H1 (cell line): ENCODE results near the gene PLP2. TPM values are rescaled to one million over a fixed set of nuclear protein-coding genes. Genes with fewer than 3 reads are reported as not detected.

ENCODE experiments used
- CTCF ChIA-PET: fragments of 300-600 bp; sonication (Branson Sonifier 250); formaldehyde crosslinking; loops from one replicate; lab custom pipeline; 2021; ENCODE audit not compliant: partially characterized antibody; lab: Charles Lee
- POLR2A ChIA-PET: fragments of 300-600 bp; sonication (Branson Sonifier 250); formaldehyde crosslinking; loops from one replicate; lab custom pipeline; 2021; ENCODE audit warnings: inconsistent platforms; ENCODE audit not compliant: partially characterized antibody; lab: Charles Lee
- DNase-seq, 2 experiments: peaks; one replicate each; pipeline versions ENCODE4 v3.0.0 to v3.0.0-alpha.2; 2010 to 2022; ENCODE audit warnings: low spot score in 2 of 2, low read depth in 1 of 2, mixed read lengths in 1 of 2
- FAIRE-seq: peaks from 2 replicates; lab custom pipeline; 2011; peaks lifted over from hg19 to GRCh38; lab: Jason Lieb, UNC
- H2AFZ ChIP-seq: 2 replicates; pipeline ENCODE4 v1.8.1; 2012; ENCODE audit warnings: low read length, inconsistent platforms
- H2AK5ac ChIP-seq: 2 replicates; pipeline ENCODE4 v1.6.1; 2013; ENCODE audit warnings: low read depth, low read length
- H2BK120ac ChIP-seq: replicated peaks from 2 replicates; pipeline ENCODE3; 2013; ENCODE audit warnings: low read depth, low read length, inconsistent platforms
- H2BK12ac ChIP-seq: 2 replicates; pipeline ENCODE4 v1.6.1; 2013; ENCODE audit warnings: low read depth, low read length
- H2BK15ac ChIP-seq: 2 replicates; pipeline ENCODE4 v1.6.1; 2013; ENCODE audit warnings: low read length
- H2BK20ac ChIP-seq: 2 replicates; pipeline ENCODE4 v1.6.1; 2013; ENCODE audit warnings: low read length
- H2BK5ac ChIP-seq: 2 replicates; pipeline ENCODE4 v1.6.1; 2013; ENCODE audit warnings: low read depth, low read length
- H3K14ac ChIP-seq: 2 replicates; pipeline ENCODE4 v1.6.1; 2013; ENCODE audit warnings: inconsistent platforms; ENCODE audit not compliant: insufficient read length
- H3K18ac ChIP-seq: 2 replicates; pipeline ENCODE4 v1.6.1; 2013; ENCODE audit warnings: low read length; ENCODE audit errors: extremely low read depth
- H3K23ac ChIP-seq: 2 replicates; pipeline ENCODE4 v1.6.1; 2013; ENCODE audit warnings: inconsistent platforms; ENCODE audit not compliant: insufficient read length
- H3K23me2 ChIP-seq: 2 replicates; pipeline ENCODE4 v1.6.1; 2013; ENCODE audit warnings: low read depth, low read length
- H3K27ac ChIP-seq: 2 replicates; pipeline ENCODE4 v1.6.1; 2011; ENCODE audit warnings: low read depth, low read length, inconsistent platforms
- H3K27me3 ChIP-seq, 4 experiments: replicated peaks in 1 of 4; 1 replicate in 1 of 4; 2 replicates in 3 of 4; pipeline versions ENCODE4 v1.6.1 to v1.8.1; 2011 to 2013; ENCODE audit warnings: low read length in 3 of 4, mild to moderate bottlenecking in 3 of 4, inconsistent platforms in 2 of 4, mixed read lengths in 2 of 4, moderate library complexity in 1 of 4; ENCODE audit not compliant: control insufficient read depth in 3 of 4, insufficient read depth in 3 of 4; ENCODE audit errors: extremely low read depth in 1 of 4
- H3K36me3 ChIP-seq, 4 experiments: 2 replicates each; pipeline versions ENCODE4 v1.6.1 to v1.8.1; 2011 to 2013; ENCODE audit warnings: mild to moderate bottlenecking in 4 of 4, low read length in 3 of 4, moderate library complexity in 2 of 4, control low read depth in 1 of 4, inconsistent platforms in 1 of 4; ENCODE audit not compliant: insufficient read depth in 4 of 4, control insufficient read depth in 2 of 4
- H3K4ac ChIP-seq: replicated peaks from 2 replicates; pipeline ENCODE3; 2013; ENCODE audit warnings: low read length, low read depth, mixed read lengths, inconsistent platforms; ENCODE audit not compliant: insufficient read length
- H3K4me1 ChIP-seq, 4 experiments: replicated peaks in 1 of 4; 1 replicate in 1 of 4; 2 replicates in 3 of 4; pipeline versions ENCODE4 v1.6.1 to v1.8.1; 2011 to 2013; ENCODE audit warnings: low read length in 3 of 4, inconsistent platforms in 2 of 4, mixed read lengths in 1 of 4; ENCODE audit not compliant: insufficient read depth in 4 of 4, control insufficient read depth in 3 of 4
- H3K4me2 ChIP-seq, 2 experiments: 2 replicates each; pipeline versions ENCODE4 v1.6.1 to v1.8.1; 2011 to 2013; ENCODE audit warnings: low read depth in 2 of 2, low read length in 2 of 2, control low read depth in 1 of 2, inconsistent platforms in 1 of 2, mild to moderate bottlenecking in 1 of 2; ENCODE audit not compliant: insufficient read depth in 1 of 2
- H3K4me3 ChIP-seq, 4 experiments: fragments of 200-600, 300-600 bp in 1 of 4; sonication (generic), shearing (Covaris generic), sonication (Bioruptor Twin) in 1 of 4; 2 replicates each; pipeline versions ENCODE4 v1.5.1 to v1.8.1; 2011 to 2016; ENCODE audit warnings: low read length in 4 of 4, low read depth in 3 of 4, control low read depth in 2 of 4, inconsistent platforms in 2 of 4, mild to moderate bottlenecking in 2 of 4, mixed read lengths in 1 of 4, moderate library complexity in 1 of 4; ENCODE audit not compliant: insufficient read depth in 2 of 4; ENCODE audit errors: extremely low read depth in 1 of 4
- H3K56ac ChIP-seq: replicated peaks from 2 replicates; pipeline ENCODE3; 2013; ENCODE audit warnings: low read depth, mild to moderate bottlenecking, mixed read lengths, low read length, inconsistent platforms; ENCODE audit not compliant: insufficient read length
- H3K79me1 ChIP-seq: 2 replicates; pipeline ENCODE4 v1.6.1; 2013; ENCODE audit warnings: low read depth, low read length, control low read depth
- H3K79me2 ChIP-seq, 2 experiments: 2 replicates each; pipeline versions ENCODE4 v1.6.1 to v1.8.1; 2012 to 2013; ENCODE audit warnings: low read length in 2 of 2, mild to moderate bottlenecking in 2 of 2, inconsistent platforms in 1 of 2; ENCODE audit not compliant: insufficient read depth in 2 of 2, control insufficient read depth in 1 of 2
- H3K9ac ChIP-seq, 4 experiments: replicated peaks in 1 of 4; 1 replicate in 1 of 4; 2 replicates in 3 of 4; pipeline versions ENCODE4 v1.6.1 to v1.8.1; 2011 to 2013; ENCODE audit warnings: low read depth in 3 of 4, low read length in 3 of 4, control low read depth in 2 of 4, mild to moderate bottlenecking in 2 of 4, moderate library complexity in 2 of 4, inconsistent platforms in 1 of 4; ENCODE audit errors: extremely low read depth in 1 of 4
- H3K9me3 ChIP-seq, 2 experiments: 2 replicates each; pipeline versions ENCODE4 v1.6.1 to v1.8.1; 2012 to 2013; ENCODE audit warnings: mild to moderate bottlenecking in 2 of 2, moderate library complexity in 2 of 2, control low read depth in 1 of 2, inconsistent platforms in 1 of 2, low read depth in 1 of 2, low read length in 1 of 2, mixed read lengths in 1 of 2; ENCODE audit not compliant: insufficient read depth in 2 of 2
- H4K20me1 ChIP-seq, 2 experiments: replicated peaks in 1 of 2; 2 replicates each; pipeline versions ENCODE3 to v1.8.1; 2011 to 2013; ENCODE audit warnings: inconsistent platforms in 2 of 2, low read length in 2 of 2, mild to moderate bottlenecking in 1 of 2; ENCODE audit not compliant: insufficient read depth in 2 of 2, control insufficient read depth in 1 of 2
- H4K5ac ChIP-seq: 2 replicates; pipeline ENCODE4 v1.6.1; 2013; ENCODE audit warnings: low read length, low read depth, mixed read lengths, inconsistent platforms; ENCODE audit not compliant: insufficient read length
- H4K8ac ChIP-seq: 2 replicates; pipeline ENCODE4 v1.8.0; 2013; ENCODE audit warnings: mild to moderate bottlenecking, moderate library complexity, low read length, inconsistent platforms; ENCODE audit not compliant: insufficient read depth; ENCODE audit errors: extremely low read depth
- H4K91ac ChIP-seq: replicated peaks from 2 replicates; pipeline ENCODE3; 2013; ENCODE audit warnings: low read length, mixed read lengths, inconsistent platforms; ENCODE audit not compliant: insufficient read length
- CHD2 ChIP-seq: IDR thresholded peaks from 2 replicates; pipeline ENCODE4 v1.6.1; 2012; ENCODE audit warnings: low read length, improper control_type of control experiment
- CTCF ChIP-seq, 3 experiments: IDR thresholded peaks; 1 replicate in 2 of 3; 2 replicates in 1 of 3; pipeline versions ENCODE4 v1.5.1 to v1.6.1; 2011; ENCODE audit warnings: low read length in 3 of 3, mild to moderate bottlenecking in 3 of 3, inconsistent platforms in 2 of 3, low read depth in 1 of 3, moderate library complexity in 1 of 3; ENCODE audit not compliant: insufficient read depth in 1 of 3; ENCODE audit errors: control extremely low read depth in 1 of 3
- GABPA ChIP-seq: IDR thresholded peaks from 2 replicates; pipeline ENCODE4 v1.6.1; 2011; ENCODE audit warnings: mild to moderate bottlenecking, low read length, moderate library complexity, borderline replicate concordance; ENCODE audit not compliant: insufficient read depth
- GTF2F1 ChIP-seq: IDR thresholded peaks from 2 replicates; pipeline ENCODE4 v1.6.1; 2012; ENCODE audit warnings: low read depth, low read length, improper control_type of control experiment, borderline replicate concordance
- RBBP5 ChIP-seq: IDR thresholded peaks from 2 replicates; pipeline ENCODE4 v1.7.1; 2012; ENCODE audit warnings: low read depth, mild to moderate bottlenecking, inconsistent platforms, low read length, moderate library complexity, borderline replicate concordance
- RFX5 ChIP-seq: IDR thresholded peaks from 2 replicates; pipeline ENCODE4 v1.6.1; 2011; ENCODE audit warnings: low read depth, low read length, improper control_type of control experiment, borderline replicate concordance
- SIRT6 ChIP-seq: IDR thresholded peaks from one replicate; pipeline ENCODE4 v1.7.1; 2012; ENCODE audit warnings: low read length, inconsistent platforms
- USF2 ChIP-seq: IDR thresholded peaks from 2 replicates; pipeline ENCODE4 v1.6.1; 2011; ENCODE audit warnings: low read length, improper control_type of control experiment
- ZNF274 ChIP-seq: IDR thresholded peaks from 2 replicates; pipeline ENCODE4 v1.7.0; 2012; ENCODE audit warnings: low read length, borderline replicate concordance; ENCODE audit errors: extremely low read depth
- WGBS, 2 experiments: shearing (Covaris generic) in 1 of 2; methylation state at CpG; one replicate each; pipeline versions ENCODE4 v1.1.6 to v1.1.7; 2013 to 2015; ENCODE audit warnings: low lambda C conversion rate in 2 of 2, mixed read lengths in 2 of 2, inconsistent platforms in 1 of 2, low coverage in 1 of 2, missing lambda C conversion rate in 1 of 2; ENCODE audit not compliant: insufficient replicate concordance in 2 of 2, insufficient coverage in 1 of 2, insufficient read length in 1 of 2; ENCODE audit errors: extremely low coverage in 1 of 2, missing lambda C conversion rate in 1 of 2; 5-methylcytosine and 5-hydroxymethylcytosine counted together
- polyA plus RNA-seq, 7 experiments: library from polyadenylated mRNA; depleted of rRNA in 3 of 7; stranded (reverse) in 5 of 7; unstranded in 2 of 7; fragments of >200 nt in 5 of 7; fragments of 200-250 nt in 2 of 7; gene quantifications; 1 replicate in 5 of 7; 2 replicates in 1 of 7; 4 replicates in 1 of 7; pipeline versions ENCODE4 v1.2.1 to v1.2.3, GENCODE V29; 2011 to 2013; ENCODE audit warnings: missing spikeins in 2 of 7, mixed read lengths in 2 of 7
- total RNA-seq: library from RNA; stranded (reverse); fragmentation: NEBNext Ultra II Directional; extraction: Animal tissue kit (Norgen Biotek cat#: 25700); gene quantifications from 2 replicates; pipeline ENCODE4 v1.2.1, GENCODE V29; 2021

Gene PLP2
- total and polyA plus RNA-seq, 2 of the 8 experiments (the other 6 are each of a cell fraction or from before 2014, with no cell fraction given): 10.3 to 23.4 TPM

GRCh38 chrX:49205443-49205842 is 33.7 kb downstream of the PLP2 start:
- H4K91ac ChIP-seq: no peak overlapping the region
- H3K56ac ChIP-seq: no peak overlapping the region
- ChIA-PET POLR2A (interaction anchor here (1.0 kb wide), 1 partner anchor 13 kb away, joined by 4 read pairs; no protein-coding TSS in a partner anchor), CTCF (interaction anchor here (1.2 to 1.5 kb wide), 3 partner anchors 39 to 63 kb away, joined by 3 read pairs; no protein-coding TSS in a partner anchor)
- no peak overlapping the region for H3K14ac ChIP-seq
- H3K23ac ChIP-seq: no peak overlapping the region
- H2AFZ ChIP-seq: no peak overlapping the region
- no peaks in the 10 kb centered on the region for H3K27me3 ChIP-seq
- H3K4ac ChIP-seq: no peak overlapping the region
- H3K4me2 ChIP-seq: no peak overlapping the region
- no peak overlapping the region for H4K5ac ChIP-seq
- H2BK15ac ChIP-seq: no peak overlapping the region
- FAIRE-seq (no peak), DNase-seq (no peak)
- no peaks in the 10 kb centered on the region for H3K23me2 ChIP-seq
- H2BK20ac ChIP-seq: no peak overlapping the region
- no peak overlapping the region for H4K8ac ChIP-seq
- no peak overlapping the region for H2BK5ac ChIP-seq
- no peak overlapping the region for H2AK5ac ChIP-seq
- H3K79me1 ChIP-seq: no peaks in the 10 kb centered on the region
- peaks cover 0 to 12% (median 4%) of the 10 kb centered on the region in 4 experiments; a peak in 3 of 7 replicates for H3K4me1 ChIP-seq
- WGBS, 2 experiments: 94% methylated on average over 2 of the region's 13 CpGs; no CpG with 5 or more reads in 1 of the 2 experiments
- H2BK12ac ChIP-seq: no peak overlapping the region
- no peak overlapping the region for H2BK120ac ChIP-seq
- no peak overlapping the region for H3K9ac ChIP-seq
- no peak overlapping the region for H3K18ac ChIP-seq
- H3K36me3 ChIP-seq: no peaks in the 10 kb centered on the region
- no peak overlapping the region for H3K27ac ChIP-seq
- H4K20me1 ChIP-seq: no peaks in the 10 kb centered on the region
- H3K4me3 ChIP-seq: no peak overlapping the region
- no peaks in the 10 kb centered on the region for H3K9me3 ChIP-seq
- H3K79me2 ChIP-seq: no peaks in the 10 kb centered on the region
- no peak for TF ChIP-seq CTCF (IDR thresholded peaks at IDR 0.05; ENCODE audit: control extremely low read depth in 1 of 3, insufficient read depth in 1 of 3, low read depth in 1 of 3, low read length in 3 of 3)
- no peak for TF ChIP-seq GTF2F1
- no peak for TF ChIP-seq CHD2
- TF ChIP-seq SIRT6: no peak
- no peak for TF ChIP-seq RBBP5
- TF ChIP-seq GABPA: no peak
- no peak for TF ChIP-seq USF2
- TF ChIP-seq RFX5: no peak
- TF ChIP-seq ZNF274: no peak
